Neural cell (in vitro differentiated cells): ENCODE results near the gene SEC11C.

Source experiments
- EP300 ChIP-seq: fragments of 450-650 bp; conservative IDR thresholded peaks from 2 replicates; pipeline ENCODE4 v1.6.1; 2014; ENCODE audit warnings: antibody characterized with exemption, mild to moderate bottlenecking, moderate library complexity; ENCODE audit not compliant: poor library complexity, severe bottlenecking
- EZH2 ChIP-seq: fragments of 200-600, 300-800 bp; shearing (Covaris generic), sonication (generic); IDR thresholded peaks from 2 replicates; pipeline ENCODE4 v1.6.1; 2014; ENCODE audit warnings: antibody characterized with exemption, low read length, borderline replicate concordance, mild to moderate bottlenecking; ENCODE audit not compliant: insufficient read depth, poor library complexity, severe bottlenecking
- MXI1 ChIP-seq: fragments of 450-650 bp; conservative IDR thresholded peaks from 2 replicates; pipeline ENCODE4 v1.6.1; 2014; ENCODE audit warnings: antibody characterized with exemption, mild to moderate bottlenecking; ENCODE audit not compliant: poor library complexity, severe bottlenecking
- POLR2AphosphoS5 ChIP-seq: IDR thresholded peaks from 2 replicates; pipeline ENCODE4 v1.6.1; 2012
- SMC3 ChIP-seq: fragments of 450-650 bp; conservative IDR thresholded peaks from 2 replicates; pipeline ENCODE4 v1.6.1; 2014; ENCODE audit warnings: antibody characterized with exemption, mild to moderate bottlenecking, moderate library complexity; ENCODE audit not compliant: poor library complexity
- TAF1 ChIP-seq: IDR thresholded peaks from 2 replicates; pipeline ENCODE4 v1.6.1; 2012; ENCODE audit warnings: low read depth
- TF ChIP-seq, protein P1 (sequence below): fragments of 450-650 bp; IDR thresholded peaks from 2 replicates; pipeline ENCODE4 v1.5.1; 2014; ENCODE audit warnings: antibody characterized with exemption, mild to moderate bottlenecking, moderate library complexity; ENCODE audit not compliant: poor library complexity, severe bottlenecking
- TF ChIP-seq, protein P2 (sequence below): IDR thresholded peaks from 2 replicates; pipeline ENCODE4 v1.6.1; 2012; ENCODE audit warnings: borderline replicate concordance

DNA sequence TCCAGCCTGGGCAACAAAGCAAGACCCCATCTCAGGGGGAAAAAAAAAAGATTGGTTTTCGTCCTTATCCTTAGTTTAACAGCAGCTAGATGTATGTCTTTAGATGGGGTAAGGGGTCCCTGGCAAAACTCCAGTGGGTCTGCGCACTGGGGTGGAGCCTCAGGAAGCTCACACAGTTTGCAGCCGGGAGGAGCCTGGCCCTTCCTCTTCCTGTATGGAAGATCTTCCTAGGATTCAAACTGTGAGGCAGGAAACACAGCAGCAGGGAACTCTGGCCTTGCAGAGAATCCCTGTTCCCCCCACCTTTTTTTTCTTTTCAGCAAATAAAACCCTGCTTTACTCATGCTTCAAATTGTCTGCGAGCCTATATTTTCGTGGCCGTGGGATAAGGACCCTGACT lies 67.8 kb downstream of the SEC11C start:
- TF ChIP-seq POLR2AphosphoS5 = no peak
- TF ChIP-seq, protein P1, sequence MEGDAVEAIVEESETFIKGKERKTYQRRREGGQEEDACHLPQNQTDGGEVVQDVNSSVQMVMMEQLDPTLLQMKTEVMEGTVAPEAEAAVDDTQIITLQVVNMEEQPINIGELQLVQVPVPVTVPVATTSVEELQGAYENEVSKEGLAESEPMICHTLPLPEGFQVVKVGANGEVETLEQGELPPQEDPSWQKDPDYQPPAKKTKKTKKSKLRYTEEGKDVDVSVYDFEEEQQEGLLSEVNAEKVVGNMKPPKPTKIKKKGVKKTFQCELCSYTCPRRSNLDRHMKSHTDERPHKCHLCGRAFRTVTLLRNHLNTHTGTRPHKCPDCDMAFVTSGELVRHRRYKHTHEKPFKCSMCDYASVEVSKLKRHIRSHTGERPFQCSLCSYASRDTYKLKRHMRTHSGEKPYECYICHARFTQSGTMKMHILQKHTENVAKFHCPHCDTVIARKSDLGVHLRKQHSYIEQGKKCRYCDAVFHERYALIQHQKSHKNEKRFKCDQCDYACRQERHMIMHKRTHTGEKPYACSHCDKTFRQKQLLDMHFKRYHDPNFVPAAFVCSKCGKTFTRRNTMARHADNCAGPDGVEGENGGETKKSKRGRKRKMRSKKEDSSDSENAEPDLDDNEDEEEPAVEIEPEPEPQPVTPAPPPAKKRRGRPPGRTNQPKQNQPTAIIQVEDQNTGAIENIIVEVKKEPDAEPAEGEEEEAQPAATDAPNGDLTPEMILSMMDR = no peak
- no peak for TF ChIP-seq MXI1
- no peak for TF ChIP-seq EP300
- TF ChIP-seq SMC3 = no peak
- no peak for TF ChIP-seq TAF1
- no peak for TF ChIP-seq EZH2
- TF ChIP-seq, protein P2, sequence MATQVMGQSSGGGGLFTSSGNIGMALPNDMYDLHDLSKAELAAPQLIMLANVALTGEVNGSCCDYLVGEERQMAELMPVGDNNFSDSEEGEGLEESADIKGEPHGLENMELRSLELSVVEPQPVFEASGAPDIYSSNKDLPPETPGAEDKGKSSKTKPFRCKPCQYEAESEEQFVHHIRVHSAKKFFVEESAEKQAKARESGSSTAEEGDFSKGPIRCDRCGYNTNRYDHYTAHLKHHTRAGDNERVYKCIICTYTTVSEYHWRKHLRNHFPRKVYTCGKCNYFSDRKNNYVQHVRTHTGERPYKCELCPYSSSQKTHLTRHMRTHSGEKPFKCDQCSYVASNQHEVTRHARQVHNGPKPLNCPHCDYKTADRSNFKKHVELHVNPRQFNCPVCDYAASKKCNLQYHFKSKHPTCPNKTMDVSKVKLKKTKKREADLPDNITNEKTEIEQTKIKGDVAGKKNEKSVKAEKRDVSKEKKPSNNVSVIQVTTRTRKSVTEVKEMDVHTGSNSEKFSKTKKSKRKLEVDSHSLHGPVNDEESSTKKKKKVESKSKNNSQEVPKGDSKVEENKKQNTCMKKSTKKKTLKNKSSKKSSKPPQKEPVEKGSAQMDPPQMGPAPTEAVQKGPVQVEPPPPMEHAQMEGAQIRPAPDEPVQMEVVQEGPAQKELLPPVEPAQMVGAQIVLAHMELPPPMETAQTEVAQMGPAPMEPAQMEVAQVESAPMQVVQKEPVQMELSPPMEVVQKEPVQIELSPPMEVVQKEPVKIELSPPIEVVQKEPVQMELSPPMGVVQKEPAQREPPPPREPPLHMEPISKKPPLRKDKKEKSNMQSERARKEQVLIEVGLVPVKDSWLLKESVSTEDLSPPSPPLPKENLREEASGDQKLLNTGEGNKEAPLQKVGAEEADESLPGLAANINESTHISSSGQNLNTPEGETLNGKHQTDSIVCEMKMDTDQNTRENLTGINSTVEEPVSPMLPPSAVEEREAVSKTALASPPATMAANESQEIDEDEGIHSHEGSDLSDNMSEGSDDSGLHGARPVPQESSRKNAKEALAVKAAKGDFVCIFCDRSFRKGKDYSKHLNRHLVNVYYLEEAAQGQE = no peak
